Stimulated activated CD4-positive, alpha-beta T cell treated with anti-CD3 and anti-CD28 coated beads, Interleukin-12 subunit alpha, Interleukin-12 subunit beta, amount 100 ng/mL, for 4 hours (primary cell): ENCODE data around the gene KIF6.

Experiments
- DNase-seq: peaks from one replicate; pipeline ENCODE4 v3.0.0-alpha.2; 2020

Gene KIF6

GRCh38 chr6:39338397-39338796, 386.8 kb downstream of the KIF6 start:
- DNase-seq: no peak

- no peak for DNase-seq
Measured at GRCh38 chr6:39335780-39336545, 389.2 kb downstream of the KIF6 start.

- DNase-seq: no peak
Measured at GRCh38 chr6:39333644-39334438, 391.4 kb downstream of the KIF6 start.

GRCh38 chr6:39330476-39330875, 394.7 kb downstream of the KIF6 start:
- no peak for DNase-seq

GRCh38 chr6:39330057-39330456, 395.2 kb downstream of the KIF6 start:
- no peak for DNase-seq

DNA sequence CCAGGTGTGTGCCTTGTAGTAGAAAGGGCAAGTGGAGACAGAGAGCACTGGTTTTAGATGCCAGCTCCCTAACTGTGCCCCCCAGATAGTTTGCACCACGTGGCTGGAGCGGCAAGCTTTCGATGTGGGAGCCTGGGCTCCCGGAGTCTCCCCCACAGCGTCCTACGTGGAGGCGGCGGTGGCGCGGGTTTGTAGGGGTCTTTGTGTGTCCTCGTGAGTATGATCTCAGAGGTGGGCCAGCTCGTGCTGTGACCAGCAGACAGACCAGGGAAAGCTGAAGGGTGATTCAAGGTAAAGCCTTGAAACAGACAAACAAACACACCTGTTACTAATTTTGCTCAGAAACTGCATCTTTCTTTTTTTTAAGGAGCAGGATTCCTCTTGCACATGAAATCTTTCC, 397.1 kb downstream of the KIF6 start:
- DNase-seq: no peak

GRCh38 chr6:39327507-39327906, 397.7 kb downstream of the KIF6 start:
- no peak for DNase-seq

DNA sequence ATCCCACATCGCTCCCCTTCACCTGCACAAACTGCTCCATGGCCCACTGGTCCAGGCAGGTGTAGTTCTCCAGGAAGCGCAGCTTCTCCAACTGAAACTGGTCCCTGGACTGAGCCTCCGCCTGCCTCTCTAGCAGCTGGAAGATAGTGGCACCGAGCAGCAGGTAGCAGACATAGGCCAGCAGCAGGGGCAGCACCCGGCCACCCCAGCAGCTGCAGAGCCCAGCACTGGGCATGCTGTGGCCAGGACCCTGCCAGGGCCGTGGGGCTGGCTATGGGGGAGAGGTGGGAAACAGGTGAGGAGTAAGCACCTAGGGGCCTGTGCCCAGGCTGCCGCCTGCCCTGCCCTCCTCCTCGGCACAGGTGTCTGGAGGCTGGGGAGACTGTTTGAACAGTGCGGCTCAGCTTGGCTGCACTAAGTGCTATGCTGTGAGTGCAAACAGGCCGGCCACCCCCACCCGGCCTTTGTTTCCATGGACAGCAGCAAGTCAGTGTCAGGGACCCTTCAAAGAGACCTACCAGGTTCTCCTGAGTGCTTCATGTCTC, 402.8 kb downstream of the KIF6 start, which contains the start of gene KCNK16:
Gene KCNK16, minus strand, starts transcription at position 397 of the 545 bp plus-strand sequence. Its CDS starts 162 bp downstream, at position 235.
- DNase-seq: no peak

DNA sequence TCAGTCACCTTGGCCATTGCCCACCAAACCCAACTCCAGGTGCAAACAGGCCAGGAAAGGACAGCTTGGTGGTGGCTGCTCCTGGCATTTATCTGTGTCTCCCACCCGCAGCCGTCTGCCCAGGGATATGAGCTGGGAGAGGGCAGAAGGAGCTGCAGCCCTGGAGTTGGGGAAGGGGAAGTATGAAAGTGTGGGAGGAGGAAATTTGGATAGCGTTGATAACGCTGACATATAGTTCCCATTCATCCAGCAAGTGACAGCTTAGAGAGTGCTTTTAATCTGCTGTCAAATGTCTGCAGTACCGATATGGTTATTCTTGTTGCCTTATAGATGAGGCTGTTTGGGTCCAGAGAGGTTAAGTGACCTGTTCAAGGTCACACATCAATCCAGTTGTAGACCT, 403.4 kb downstream of the KIF6 start:
- DNase-seq: no peak

- DNase-seq: no peak
Measured at GRCh38 chr6:39320363-39320984, 404.7 kb downstream of the KIF6 start.

GRCh38 chr6:39319621-39320362, 405.4 kb downstream of the KIF6 start:
- DNase-seq: no peak

- no peak for DNase-seq
Measured at GRCh38 chr6:39317256-39317655, 408.0 kb downstream of the KIF6 start.

DNA sequence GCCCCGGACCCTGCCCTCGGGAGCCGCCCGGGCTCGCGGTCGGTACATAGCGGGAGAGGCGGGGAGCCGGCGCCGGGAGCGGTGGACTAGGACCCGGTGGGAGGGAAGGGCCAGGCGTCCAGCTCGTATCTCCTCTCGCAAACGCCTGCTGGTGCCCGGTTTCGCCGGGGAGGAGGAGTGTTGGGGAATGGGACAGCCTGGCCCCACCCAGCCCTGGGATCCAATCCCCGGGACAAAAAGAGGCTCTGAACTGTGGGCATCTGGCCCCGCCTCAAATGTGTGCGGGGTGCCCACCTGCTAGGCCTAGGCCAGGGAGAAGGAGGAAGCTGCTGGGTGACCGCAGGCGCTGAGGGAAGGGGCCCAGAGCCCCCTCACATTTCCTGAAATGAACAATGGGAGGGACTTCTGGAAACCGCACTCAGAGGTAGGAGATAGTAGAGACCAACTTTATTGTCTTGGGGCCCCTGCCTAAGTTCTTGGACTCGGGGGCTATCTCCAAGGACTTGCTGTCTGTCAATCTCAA, 410.9 kb downstream of the KIF6 start, which contains the start of gene KCNK17:
Gene KCNK17, minus strand, starts transcription at position 147 of the 523 bp plus-strand sequence. Its CDS starts 99 bp downstream, at position 48.
- no peak for DNase-seq

GRCh38 chr6:39313526-39314272, 411.5 kb downstream of the KIF6 start:
- DNase-seq: no peak

GRCh38 chr6:39312912-39313525, 412.2 kb downstream of the KIF6 start:
- no peak for DNase-seq

DNA sequence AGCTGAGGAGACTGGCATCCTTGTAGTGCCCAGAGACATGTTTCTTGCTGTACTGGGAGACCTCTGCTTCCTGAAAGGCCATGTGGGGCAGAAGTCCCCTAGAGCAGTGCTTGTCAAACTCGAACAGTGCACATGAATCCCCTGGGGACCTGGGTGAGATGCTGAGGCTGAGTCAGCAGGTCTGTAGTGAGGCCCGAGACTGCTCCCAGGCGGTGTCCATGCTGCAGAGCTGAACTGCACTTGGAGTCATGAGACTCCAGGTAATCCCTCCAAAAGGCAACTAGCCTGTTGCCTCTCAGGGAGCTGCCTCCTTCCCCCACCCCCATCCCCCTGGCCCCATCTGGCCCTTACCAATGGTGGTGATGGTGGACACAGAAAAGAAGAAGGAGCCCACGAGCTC, 414.7 kb downstream of the KIF6 start:
- no peak for DNase-seq

- DNase-seq: peak; percentile 51
Measured at GRCh38 chr6:39309942-39310531, 415.2 kb downstream of the KIF6 start.

GRCh38 chr6:39307462-39307861, 417.7 kb downstream of the KIF6 start:
- DNase-seq: no peak

DNA sequence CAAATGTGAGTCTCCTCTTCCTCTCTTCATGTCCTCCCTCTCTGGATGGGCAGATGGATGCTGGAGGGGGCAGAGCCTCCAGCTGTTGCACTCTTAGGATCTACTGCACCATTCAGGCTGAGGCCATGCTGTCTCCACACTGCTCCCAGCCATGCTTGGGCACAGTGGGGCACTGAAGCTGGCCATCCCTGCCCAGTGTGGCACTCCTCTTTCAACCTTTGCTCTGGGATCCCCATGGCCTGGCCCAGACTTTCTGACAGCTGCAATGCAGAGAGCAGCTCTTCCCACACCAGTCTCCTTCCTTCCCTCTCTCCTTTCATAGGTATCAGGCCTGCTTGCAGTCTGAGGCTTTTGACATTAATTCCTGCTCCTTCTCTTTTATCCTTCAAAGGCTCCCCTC, 420.3 kb downstream of the KIF6 start:
- no peak for DNase-seq

DNA sequence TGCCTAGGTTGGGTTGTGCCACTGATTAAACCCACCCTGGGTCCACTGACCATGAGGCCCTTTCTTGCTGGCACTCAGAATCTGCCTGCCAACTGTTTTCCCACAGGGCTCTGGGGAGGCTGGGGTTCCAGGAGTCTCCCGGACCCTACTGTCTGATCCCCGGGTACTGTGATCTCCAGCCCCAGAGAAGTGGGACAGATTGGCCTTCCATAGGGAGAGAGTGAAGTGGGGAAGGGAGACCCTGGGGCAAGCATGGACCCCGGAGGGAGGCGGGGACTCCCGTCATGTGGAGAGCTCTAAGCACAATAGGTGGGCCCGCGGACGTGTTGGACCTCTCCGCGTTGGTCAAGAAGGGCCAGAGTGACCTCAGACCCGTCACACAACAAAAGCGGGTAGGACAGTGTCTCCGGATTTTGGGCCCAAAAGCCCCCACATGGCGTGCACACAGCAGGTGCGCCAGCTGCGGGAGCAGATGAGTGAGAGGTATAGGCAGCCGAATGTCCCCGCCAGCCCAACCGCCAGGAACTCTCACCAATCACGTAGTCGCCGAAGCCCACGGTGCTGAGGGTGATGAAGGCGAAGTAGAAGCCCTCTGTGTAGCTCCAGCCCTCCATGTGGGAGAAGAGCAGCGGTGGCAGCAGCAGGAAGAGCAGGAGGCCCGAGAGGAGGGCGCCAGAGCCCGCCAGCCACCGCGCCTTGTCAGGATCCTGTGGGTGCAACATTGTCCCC, 421.6 kb downstream of the KIF6 start:
- no peak for DNase-seq
